HEK293 (cell line): ENCODE data around the gene CAGE1.
A peak's percentile ranks its signal among the peaks of the same experiment; 100 is the strongest.

ENCODE experiments used
- CTCF ChIA-PET: fragments of 350-600 bp; formaldehyde crosslinking; extraction: SDS; loops from one replicate; lab custom pipeline; 2021; ENCODE audit warnings: antibody characterized with exemption; lab: Yijun Ruan, JAX
- POLR2A ChIA-PET: fragments of 300-600 bp; formaldehyde crosslinking; extraction: SDS; loops from one replicate; lab custom pipeline; 2020; ENCODE audit warnings: antibody characterized with exemption, inconsistent platforms; lab: Yijun Ruan, JAX
- H3K27ac ChIP-seq: fragments of 200-500 bp; sonication (Bioruptor generic); 2 replicates; pipeline ENCODE4 v1.5.1; 2014; ENCODE audit warnings: low read depth, low read length, control low read depth, inconsistent platforms; ENCODE audit errors: extremely low read depth
- H3K36me3 ChIP-seq, 2 experiments: fragments of 200-500 bp in 1 of 2; sonication (Bioruptor generic) in 1 of 2; 1 replicate in 1 of 2; 2 replicates in 1 of 2; pipeline ENCODE4 v1.5.1; 2014 to 2017; ENCODE audit warnings: inconsistent platforms in 2 of 2, low read length in 2 of 2; ENCODE audit not compliant: control insufficient read depth in 2 of 2, insufficient read depth in 1 of 2
- H3K4me1 ChIP-seq: fragments of 200-500 bp; sonication (Bioruptor generic); 2 replicates; pipeline ENCODE4 v1.5.1; 2014; ENCODE audit warnings: mild to moderate bottlenecking, low read length, inconsistent platforms; ENCODE audit not compliant: control insufficient read depth, insufficient read depth
- H3K4me3 ChIP-seq: 2 replicates; pipeline ENCODE4 v1.5.1; 2011; ENCODE audit warnings: low read depth, mild to moderate bottlenecking, control low read depth, low read length, moderate library complexity
- H3K9me3 ChIP-seq: fragments of 200-500 bp; sonication (Bioruptor generic); 2 replicates; pipeline ENCODE4 v1.5.1; 2014; ENCODE audit warnings: low read depth, low read length, inconsistent platforms; ENCODE audit not compliant: control insufficient read depth, insufficient read depth
- BCL11A ChIP-seq: fragments of 450-650 bp; formaldehyde crosslinking; IDR thresholded peaks from 2 replicates; pipeline ENCODE4 v1.5.1; 2016; ENCODE audit warnings: low read depth, missing biosample characterization, missing genetic modification characterization
- CTCF ChIP-seq: fragments of 450-650 bp; formaldehyde crosslinking; IDR thresholded peaks from 2 replicates; pipeline ENCODE4 v1.5.1; 2016; ENCODE audit warnings: missing biosample characterization, missing genetic modification characterization
- KLF8 ChIP-seq: fragments of 450-650 bp; formaldehyde crosslinking; IDR thresholded peaks from 2 replicates; pipeline ENCODE4 v1.5.1; 2016; ENCODE audit warnings: missing biosample characterization, missing genetic modification characterization
- MYNN ChIP-seq: fragments of 450-650 bp; formaldehyde crosslinking; IDR thresholded peaks from 2 replicates; pipeline ENCODE4 v1.5.1; 2016; ENCODE audit warnings: missing biosample characterization, missing genetic modification characterization, borderline replicate concordance
- MZF1 ChIP-seq: fragments of 450-650 bp; formaldehyde crosslinking; IDR thresholded peaks from 2 replicates; pipeline ENCODE4 v1.5.1; 2017; ENCODE audit warnings: missing biosample characterization, missing genetic modification characterization, borderline replicate concordance
- REPIN1 ChIP-seq: fragments of 450-650 bp; formaldehyde crosslinking; IDR thresholded peaks from 2 replicates; pipeline ENCODE4 v1.5.1; 2017; ENCODE audit warnings: missing biosample characterization, missing genetic modification characterization, low read depth
- SETDB1 ChIP-seq: IDR thresholded peaks from one replicate; pipeline ENCODE4 v1.6.1; 2017; ENCODE audit warnings: mild to moderate bottlenecking, low read length, moderate library complexity, mixed read lengths; ENCODE audit not compliant: insufficient read length
- SP3 ChIP-seq: fragments of 450-650 bp; formaldehyde crosslinking; IDR thresholded peaks from 2 replicates; pipeline ENCODE4 v1.5.1; 2016; ENCODE audit warnings: missing biosample characterization, missing genetic modification characterization
- SP7 ChIP-seq: fragments of 450-650 bp; formaldehyde crosslinking; IDR thresholded peaks from 2 replicates; pipeline ENCODE4 v1.5.1; 2016; ENCODE audit warnings: missing biosample characterization, missing genetic modification characterization
- TSHZ1 ChIP-seq: fragments of 450-650 bp; formaldehyde crosslinking; IDR thresholded peaks from 2 replicates; pipeline ENCODE4 v1.5.1; 2016; ENCODE audit warnings: missing biosample characterization, missing genetic modification characterization, borderline replicate concordance
- ZBTB1 ChIP-seq: fragments of 450-650 bp; formaldehyde crosslinking; IDR thresholded peaks from 2 replicates; pipeline ENCODE4 v1.5.1; 2016; ENCODE audit warnings: missing biosample characterization, missing genetic modification characterization
- ZBTB10 ChIP-seq: fragments of 450-650 bp; formaldehyde crosslinking; IDR thresholded peaks from 2 replicates; pipeline ENCODE4 v1.5.1; 2016; ENCODE audit warnings: missing biosample characterization, missing genetic modification characterization
- ZBTB26 ChIP-seq: fragments of 450-650 bp; formaldehyde crosslinking; optimal IDR thresholded peaks from 2 replicates; pipeline ENCODE3; 2016; ENCODE audit warnings: missing biosample characterization, mild to moderate bottlenecking, missing genetic modification characterization
- ZNF341 ChIP-seq: fragments of 450-650 bp; formaldehyde crosslinking; IDR thresholded peaks from 2 replicates; pipeline ENCODE4; 2016; ENCODE audit warnings: low read depth, missing biosample characterization, missing genetic modification characterization
- ZNF350 ChIP-seq: fragments of 450-650 bp; formaldehyde crosslinking; IDR thresholded peaks from 2 replicates; pipeline ENCODE4 v1.5.0; 2017; ENCODE audit warnings: missing biosample characterization, mild to moderate bottlenecking, missing genetic modification characterization
- ZNF366 ChIP-seq: fragments of 450-650 bp; formaldehyde crosslinking; conservative IDR thresholded peaks from 2 replicates; pipeline ENCODE4 v1.5.1; 2016; ENCODE audit warnings: missing biosample characterization, missing genetic modification characterization
- ZNF394 ChIP-seq: fragments of 450-650 bp; formaldehyde crosslinking; IDR thresholded peaks from 2 replicates; pipeline ENCODE4 v1.5.1; 2016; ENCODE audit warnings: missing biosample characterization, missing genetic modification characterization, mild to moderate bottlenecking, moderate library complexity, borderline replicate concordance
- ZNF433 ChIP-seq: fragments of 450-650 bp; formaldehyde crosslinking; IDR thresholded peaks from 2 replicates; pipeline ENCODE4 v1.5.1; 2016; ENCODE audit warnings: missing biosample characterization, missing genetic modification characterization, low read depth
- ZNF449 ChIP-seq: fragments of 450-650 bp; formaldehyde crosslinking; IDR thresholded peaks from 2 replicates; pipeline ENCODE4 v1.5.1; 2017; ENCODE audit warnings: missing biosample characterization, mild to moderate bottlenecking, missing genetic modification characterization, moderate library complexity
- ZNF521 ChIP-seq: fragments of 450-650 bp; formaldehyde crosslinking; IDR thresholded peaks from 2 replicates; pipeline ENCODE4 v1.5.1; 2017; ENCODE audit warnings: missing biosample characterization, mild to moderate bottlenecking, missing genetic modification characterization
- ZNF654 ChIP-seq: fragments of 450-650 bp; formaldehyde crosslinking; IDR thresholded peaks from 2 replicates; pipeline ENCODE4 v1.5.1; 2016; ENCODE audit warnings: low read depth, missing biosample characterization, missing genetic modification characterization
- ZNF670 ChIP-seq: fragments of 450-650 bp; formaldehyde crosslinking; IDR thresholded peaks from 2 replicates; pipeline ENCODE4 v1.5.1; 2016; ENCODE audit warnings: missing biosample characterization, missing genetic modification characterization, low read depth
- ZNF791 ChIP-seq: fragments of 450-650 bp; formaldehyde crosslinking; IDR thresholded peaks from 2 replicates; pipeline ENCODE4 v1.5.1; 2016; ENCODE audit warnings: missing biosample characterization, missing genetic modification characterization

CAGE1 gene

GRCh38 chr6:7424967-7425807, 35.6 kb upstream of the CAGE1 start:
- Histone ChIP-seq H3K36me3 (peaks cover 0 to 6% of the 10 kb centered on the region in 2 experiments; a peak in 1 of 3 replicates), H3K9me3 (no peaks in the 10 kb centered on the region), H3K4me1 (no peaks in the 10 kb centered on the region), H3K27ac (no peak overlapping the region), H3K4me3 (no peak overlapping the region)
- ChIA-PET POLR2A (interaction anchor here (0.7 to 2.9 kb wide), 4 partner anchors 8 to 165 kb away, joined by 3 to 13 read pairs (median 5); partner anchors contain the start of genes DSP and SNRNP48), CTCF (interaction anchor here (0.6 to 1.6 kb wide), 16 partner anchors 9 to 309 kb away, joined by 3 to 7 read pairs (median 4); partner anchors contain the start of gene SNRNP48)
- TF ChIP-seq ZNF433 (tag by site-specific recombination) (no peak), ZNF394 (no peak), ZNF654 (tag by site-specific recombination) (peak; percentile 10; the same call in 1 of the 2 replicates), ZNF341 (no peak), SETDB1 (no peak), ZBTB10 (tag by site-specific recombination) (no peak), ZBTB1 (tag by site-specific recombination) (no peak), ZNF449 (tag by site-specific recombination) (peak; percentile 87), SP7 (tag by site-specific recombination) (no peak), CTCF (tag by site-specific recombination) (0 out of 2 replicates have a peak, but pooled peaks have one; percentile 17), MZF1 (tag by site-specific recombination) (no peak)

- H3K9me3 ChIP-seq: no peaks in the 10 kb centered on the region
- H3K27ac ChIP-seq: no peak overlapping the region
- ChIA-PET POLR2A (no interaction called here), CTCF (interaction anchor here (0.6 to 1.5 kb wide), 5 partner anchors 12 to 214 kb away, joined by 3 to 7 read pairs (median 5); no protein-coding TSS in a partner anchor)
- H3K4me1 ChIP-seq: peaks cover 3% of the 10 kb centered on the region; the same call in 1 of the 2 replicates
- H3K36me3 ChIP-seq: peaks cover 0 to 6% of the 10 kb centered on the region in 2 experiments; a peak in 1 of 3 replicates
- no peak overlapping the region for H3K4me3 ChIP-seq
- TF ChIP-seq ZNF521 (tag by site-specific recombination) (no peak), ZNF366 (no peak), ZNF670 (tag by site-specific recombination) (no peak), ZBTB26 (no peak), SP3 (tag by site-specific recombination) (no peak), REPIN1 (tag by site-specific recombination) (no peak), KLF8 (tag by site-specific recombination) (no peak), ZNF350 (no peak), BCL11A (no peak), ZNF791 (no peak), MYNN (tag by site-specific recombination) (no peak), TSHZ1 (tag by site-specific recombination) (no peak), ZBTB1 (tag by site-specific recombination) (no peak)
Measured at GRCh38 chr6:7424058-7424457, 34.5 kb upstream of the CAGE1 start.
